GM18861 (cell line): ENCODE measurements around the gene SRSF6.
"Not testable (repeated sequence)": the region's sequence is repeated elsewhere in the genome, so short reads cannot be mapped to it uniquely, and the experiment has no call there.

Experiments used
- ATAC-seq: cut with Tn5 transposase; IDR thresholded peaks from one replicate; pipeline ENCODE4 v1.9.1; 2021; ENCODE audit not compliant: unreplicated experiment

The SRSF6 gene

DNA sequence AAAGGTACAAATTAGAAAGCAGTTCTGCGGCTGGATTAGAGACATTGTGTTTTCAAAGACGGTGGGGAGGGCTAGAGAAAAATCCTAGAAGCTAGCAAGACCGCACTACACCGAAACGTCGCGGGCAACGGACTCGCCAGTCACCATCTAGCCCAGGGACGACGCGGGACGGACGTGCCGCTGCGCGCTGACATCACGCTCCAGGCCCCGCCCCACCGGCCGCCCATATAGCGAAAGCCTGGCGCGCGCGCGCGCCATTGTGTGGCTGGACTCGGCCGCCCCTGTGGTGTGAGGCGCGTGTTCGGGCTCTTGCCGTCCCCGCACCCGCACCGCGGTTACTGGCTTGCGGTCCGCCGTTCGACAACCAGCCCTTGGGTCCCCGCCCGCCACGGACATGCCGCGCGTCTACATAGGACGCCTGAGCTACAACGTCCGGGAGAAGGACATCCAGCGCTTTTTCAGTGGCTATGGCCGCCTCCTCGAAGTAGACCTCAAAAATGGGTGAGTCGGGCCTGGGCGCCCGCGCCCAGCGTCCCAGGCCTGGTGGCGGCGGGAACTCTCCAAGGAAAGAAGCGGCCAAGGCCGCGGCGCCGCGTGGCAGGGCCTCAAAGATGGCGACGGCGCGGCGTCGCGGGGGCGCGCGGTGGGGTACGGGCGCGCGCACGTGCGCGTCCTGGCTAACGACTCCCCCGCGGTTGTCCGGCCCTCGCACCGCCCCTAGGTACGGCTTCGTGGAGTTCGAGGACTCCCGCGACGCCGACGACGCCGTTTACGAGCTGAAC, at the start of gene SRSF6:
Gene SRSF6 (plus strand): TSS at position 257 of the 782 bp plus-strand sequence. CDS start 138 bp downstream, at position 395.
- peak; percentile 61 for ATAC-seq

DNA sequence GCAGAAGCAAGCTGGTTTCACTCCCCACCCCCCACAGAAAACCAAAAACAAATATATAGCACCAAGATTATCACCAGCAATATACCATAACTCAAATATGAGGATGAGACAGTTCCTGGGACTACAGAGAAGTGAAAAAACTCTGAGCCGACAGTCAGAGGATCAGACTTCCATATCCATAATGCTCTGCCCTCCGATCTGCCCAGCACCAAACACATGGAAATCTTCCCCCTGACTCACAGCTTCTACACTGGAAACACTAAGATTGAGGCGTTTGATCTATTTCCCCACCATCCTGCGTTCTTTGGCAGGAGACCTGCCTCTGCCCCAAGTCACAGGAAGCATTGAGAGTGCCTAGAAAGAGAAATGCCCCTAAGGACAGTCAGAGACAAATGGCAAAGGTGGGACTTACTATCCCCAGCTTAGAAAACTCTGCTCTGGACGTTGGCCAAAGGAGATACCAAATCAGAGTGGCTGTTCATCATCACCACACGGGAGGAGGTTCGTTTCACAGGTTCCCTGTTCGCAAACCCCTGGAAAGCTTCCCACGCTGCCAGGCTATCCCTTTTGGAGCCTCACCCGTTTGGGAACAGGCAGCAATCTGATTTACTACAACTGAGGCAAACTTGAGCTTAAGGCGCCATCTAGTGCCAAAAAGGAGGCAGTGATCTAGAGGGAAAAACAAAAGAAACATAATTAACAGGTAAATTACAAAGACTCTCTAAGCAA, 48.7 kb upstream of the SRSF6 start:
- no peak for ATAC-seq

- ATAC-seq: no peak
These were observed 48.2 kb upstream of the SRSF6 start for GRCh38 chr20:43409577-43409913.

DNA sequence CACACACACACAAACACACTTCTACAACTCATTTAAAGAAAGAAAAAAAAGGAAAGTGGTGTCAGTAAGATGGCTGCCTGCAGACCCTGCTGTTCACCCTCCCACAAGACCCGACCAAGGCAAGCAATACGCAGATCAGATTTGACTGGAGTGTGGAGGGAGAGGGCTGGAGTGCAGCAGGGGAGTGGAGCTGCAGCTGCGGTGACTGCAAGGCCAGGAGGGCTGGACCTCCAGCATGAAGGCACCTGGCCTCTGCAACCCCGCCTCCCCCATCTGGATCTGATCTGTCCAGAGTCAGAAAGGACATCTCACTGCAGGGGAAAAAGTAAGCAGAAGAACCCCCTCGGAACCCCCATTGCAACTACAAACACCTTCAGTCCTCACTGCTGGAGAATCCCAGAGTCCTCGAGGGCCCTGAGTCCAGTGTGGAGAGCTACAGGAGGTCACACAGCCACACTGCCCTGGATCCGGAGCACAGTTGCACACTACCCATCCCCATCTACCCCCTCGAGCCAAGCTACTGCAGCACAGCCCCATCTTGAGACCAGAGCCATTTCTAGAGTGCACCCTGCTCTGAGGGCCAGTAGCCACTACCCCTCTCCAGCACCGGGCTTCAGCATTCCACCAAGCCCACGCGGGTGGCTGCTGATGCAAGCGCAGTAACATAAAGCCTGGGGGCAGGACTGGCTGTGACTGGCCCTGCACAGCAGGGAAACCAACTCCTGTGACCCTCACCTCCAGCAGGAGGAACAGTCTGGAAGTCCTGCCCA, 41.9 kb upstream of the SRSF6 start:
- no peak for ATAC-seq

- ATAC-seq: no peak
These were observed 41.0 kb upstream of the SRSF6 start for GRCh38 chr20:43416591-43417228.

- ATAC-seq: no peak
These were observed 37.5 kb upstream of the SRSF6 start for GRCh38 chr20:43420192-43420591.

GRCh38 chr20:43420913-43421312, 36.8 kb upstream of the SRSF6 start:
- ATAC-seq: not testable (repeated sequence)

DNA sequence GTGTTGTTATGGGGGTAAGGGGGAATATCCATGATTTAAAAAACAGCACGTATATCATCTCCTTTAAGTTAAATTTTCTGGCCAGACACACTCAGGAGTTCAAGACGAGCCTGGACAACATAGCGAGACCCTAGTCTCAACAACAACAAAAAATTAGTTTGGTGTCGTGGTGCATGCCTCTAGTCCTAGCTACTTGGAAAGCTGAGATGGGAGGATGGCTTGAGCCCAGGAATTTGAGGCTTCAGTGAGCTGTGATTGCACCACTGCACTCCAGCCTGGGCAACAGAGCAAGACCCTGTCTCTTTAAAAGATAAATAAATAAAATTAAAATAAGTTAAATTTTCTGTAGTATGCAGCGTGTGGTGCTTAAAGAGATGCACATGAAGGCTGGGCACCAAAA, 31.5 kb upstream of the SRSF6 start:
- ATAC-seq: no peak

DNA sequence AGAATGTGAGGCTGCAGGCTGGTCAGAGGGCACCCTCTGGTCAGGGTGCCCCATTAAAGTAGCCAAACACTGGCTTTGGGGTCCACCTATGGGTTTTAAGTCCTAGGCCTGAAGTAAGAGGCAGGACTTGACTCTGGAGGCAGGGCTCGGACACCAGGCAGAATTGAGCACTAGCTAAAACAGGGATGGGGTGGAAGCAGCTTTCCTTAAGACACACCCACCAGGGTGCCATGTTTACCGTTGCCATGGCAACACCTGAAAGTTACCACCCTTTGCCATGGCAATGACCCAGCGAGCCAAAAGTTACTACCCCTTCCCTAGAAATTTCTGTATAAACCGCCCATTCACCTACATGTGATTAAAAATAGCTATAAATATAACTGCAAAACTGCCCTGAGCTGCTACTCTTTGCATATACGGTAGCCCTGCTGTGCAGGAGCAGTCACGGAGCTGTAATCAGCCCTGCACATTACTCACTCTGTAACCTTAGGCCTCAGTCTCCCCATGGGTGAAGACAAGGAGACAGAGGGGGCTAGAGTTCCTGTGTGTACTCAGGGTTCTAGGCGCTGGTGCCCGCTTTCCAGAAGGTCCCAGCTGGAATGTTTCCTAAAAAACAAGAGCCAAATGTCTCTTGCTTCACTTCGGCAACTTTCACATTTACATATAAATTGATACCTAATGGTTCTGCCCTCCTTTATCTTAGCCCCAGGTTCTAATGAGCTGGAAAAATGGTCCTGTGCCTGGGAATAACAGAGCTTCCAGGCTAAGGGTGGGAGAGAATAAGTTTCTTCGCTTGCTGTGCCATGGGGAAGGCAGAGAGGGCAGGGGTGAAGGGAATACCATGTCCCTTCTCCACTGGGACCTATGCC, 27.2 kb upstream of the SRSF6 start:
- no peak for ATAC-seq

DNA sequence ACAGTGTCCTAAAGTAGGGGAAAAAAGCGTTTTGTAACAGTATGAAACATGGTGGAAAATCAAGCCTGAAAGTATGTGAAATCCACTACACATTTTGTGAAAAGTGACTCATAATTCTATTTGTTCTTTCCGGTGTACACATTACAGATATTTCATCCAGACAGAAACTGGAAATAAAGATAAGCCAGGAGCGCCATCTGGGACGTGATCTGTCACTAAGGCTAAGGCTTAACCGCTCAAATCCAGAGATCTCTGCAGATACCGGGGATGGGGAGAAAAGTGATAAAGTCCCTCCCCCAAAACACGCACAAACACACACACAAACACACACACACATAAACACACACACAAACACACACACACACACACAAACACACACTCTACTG, 26.6 kb upstream of the SRSF6 start:
- no peak for ATAC-seq

DNA sequence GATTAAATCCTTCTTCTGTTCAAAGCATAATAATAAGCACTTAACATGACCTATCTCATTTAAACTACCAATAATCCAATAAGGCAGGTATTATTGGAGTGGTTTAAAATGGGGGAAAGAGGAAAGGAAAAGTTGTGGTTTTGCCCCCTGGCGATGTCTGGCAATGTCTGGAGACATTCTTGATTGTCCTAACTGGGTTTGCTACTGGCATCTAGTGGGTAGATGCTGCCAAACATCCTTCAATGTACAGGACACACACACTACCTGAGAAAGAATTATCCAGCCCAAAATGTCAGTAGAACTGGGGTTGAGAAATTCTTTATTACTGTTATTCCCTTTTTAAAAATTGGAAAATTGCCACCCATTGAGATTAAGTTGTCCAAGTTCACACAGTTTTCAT, 25.2 kb upstream of the SRSF6 start:
- no peak for ATAC-seq

GRCh38 chr20:43433250-43433854, 24.3 kb upstream of the SRSF6 start:
- ATAC-seq: no peak

GRCh38 chr20:43434565-43434964, 23.1 kb upstream of the SRSF6 start:
- no peak for ATAC-seq

DNA sequence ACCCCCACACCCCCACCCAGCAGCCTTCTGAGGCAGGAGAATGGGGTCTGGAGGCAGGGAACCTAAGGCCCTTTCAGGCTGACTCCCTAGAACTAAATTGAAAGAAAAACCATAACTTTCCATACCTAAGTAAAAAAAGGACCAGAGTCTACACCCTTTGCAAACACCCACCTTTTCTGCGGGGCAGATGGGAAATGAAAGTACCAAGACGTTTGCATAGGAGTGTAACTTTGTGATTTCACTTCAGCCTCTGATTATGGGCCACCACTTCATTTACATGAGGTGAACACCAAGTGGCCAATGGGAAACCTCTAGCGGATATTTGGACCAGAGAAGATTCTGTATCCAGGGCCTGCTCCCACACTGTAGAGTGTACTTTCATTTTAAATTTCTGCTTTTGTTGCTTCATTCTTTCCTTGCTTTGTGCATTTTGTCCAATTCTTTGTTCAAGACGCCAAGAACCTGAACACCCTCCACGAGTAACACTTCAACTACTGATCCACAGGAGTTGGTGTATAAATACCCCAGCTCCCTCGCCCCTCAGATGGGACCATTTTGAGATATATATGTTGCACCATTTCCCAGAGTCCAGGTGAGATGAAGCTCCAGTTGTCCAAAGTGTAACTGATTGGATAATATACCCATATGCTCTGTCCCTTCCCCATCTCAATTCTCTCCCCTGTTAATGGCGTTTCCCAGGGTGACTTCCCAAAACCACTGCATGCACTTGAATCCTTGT, 18.9 kb upstream of the SRSF6 start:
- no peak for ATAC-seq

DNA sequence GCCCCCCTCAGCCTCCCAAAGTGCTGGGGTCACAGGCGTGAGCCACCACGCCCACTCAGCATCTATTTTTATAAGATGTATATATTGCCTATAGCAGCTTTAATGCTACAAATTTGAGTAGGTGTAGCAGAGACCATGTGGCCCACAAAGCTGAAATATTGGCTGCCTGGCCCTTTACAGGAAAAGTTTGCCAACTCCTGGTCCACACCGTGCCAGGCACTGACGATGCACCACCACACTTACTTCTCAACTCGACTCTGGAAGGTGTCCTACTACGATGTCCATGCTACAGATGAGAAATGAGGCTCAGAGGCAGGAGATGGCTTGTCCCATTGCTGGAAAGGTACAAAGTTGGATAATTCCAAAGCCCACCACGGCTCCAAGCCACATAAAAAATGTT, 17.2 kb upstream of the SRSF6 start:
- ATAC-seq: no peak

DNA sequence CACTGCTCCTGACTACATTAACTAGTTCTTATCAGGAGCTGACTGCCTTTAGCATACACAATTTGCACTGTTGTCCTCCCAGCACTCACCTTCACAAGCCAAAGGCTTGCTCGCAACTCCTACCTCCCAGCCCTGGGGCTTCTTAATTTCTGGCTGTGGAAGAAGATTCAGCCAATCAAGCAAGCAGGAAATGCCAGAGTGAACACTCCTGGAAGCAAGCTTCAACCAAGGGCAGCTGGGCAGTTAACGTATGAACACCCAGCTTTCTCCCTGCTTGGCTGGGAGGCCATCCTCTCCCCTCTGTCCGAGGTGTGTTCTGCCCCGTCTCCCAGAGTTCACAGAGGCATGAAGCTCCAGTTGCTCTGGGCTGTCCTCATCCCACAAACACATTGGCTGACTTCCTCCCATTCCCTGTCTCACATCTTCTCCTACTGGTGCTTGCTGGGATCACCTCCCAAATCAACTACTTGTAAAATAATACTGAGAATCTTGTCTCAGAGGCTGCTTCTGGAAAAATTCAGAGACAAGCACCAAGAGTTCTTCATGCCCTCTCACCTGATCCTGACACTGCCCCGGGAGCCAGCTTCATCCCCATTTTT, 15.3 kb upstream of the SRSF6 start:
- no peak for ATAC-seq

GRCh38 chr20:43444107-43444506, 13.6 kb upstream of the SRSF6 start:
- no peak for ATAC-seq

- ATAC-seq: no peak
These were observed 11.3 kb upstream of the SRSF6 start for GRCh38 chr20:43446361-43446879.

DNA sequence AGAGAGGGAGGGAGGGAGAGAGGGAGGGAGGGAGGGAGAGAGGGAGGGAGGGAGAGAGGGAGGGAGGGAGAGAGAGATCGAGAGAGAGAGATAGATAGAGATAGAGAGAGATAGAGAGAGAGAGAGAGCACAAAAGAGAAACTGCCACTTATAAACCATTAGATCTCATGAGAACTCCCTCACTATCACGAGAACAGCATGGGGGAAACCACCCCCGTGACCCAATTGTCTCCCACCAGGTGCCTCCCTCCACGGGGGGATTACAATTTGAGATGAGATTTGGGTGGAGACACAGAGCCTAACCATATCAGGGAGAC, 9.3 kb upstream of the SRSF6 start:
- not testable (repeated sequence) for ATAC-seq
